ENCODE measurements around the gene DOP1B.
"Not testable (repeated sequence)": the region's sequence is repeated elsewhere in the genome, so short reads cannot be mapped to it uniquely, and the experiment has no call there.

The DOP1B gene

DNA sequence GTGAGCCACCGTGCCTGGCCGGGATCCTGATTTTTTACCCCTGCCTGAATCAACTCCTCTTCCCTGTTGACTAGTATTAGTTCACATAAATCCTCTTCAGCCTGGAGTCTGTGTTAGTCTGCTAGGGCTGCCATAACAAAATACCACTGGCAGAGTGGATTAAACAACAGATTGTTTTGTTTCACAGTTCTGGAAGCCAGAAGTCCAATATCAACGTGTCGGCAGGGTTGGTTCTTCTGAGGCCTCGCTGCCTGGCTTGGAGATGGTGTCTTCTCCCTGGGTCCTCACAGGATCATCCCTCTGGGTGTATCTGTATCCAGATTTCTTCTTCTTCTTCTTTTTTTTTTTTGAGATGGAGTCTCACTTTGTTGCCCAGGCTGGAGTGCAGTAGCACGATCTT, 18.2 kb downstream of the DOP1B start:
- DNase-seq: no peak

GRCh38 chr21:36175771-36176565, 19.3 kb downstream of the DOP1B start:
- DNase-seq: no peak

DNA sequence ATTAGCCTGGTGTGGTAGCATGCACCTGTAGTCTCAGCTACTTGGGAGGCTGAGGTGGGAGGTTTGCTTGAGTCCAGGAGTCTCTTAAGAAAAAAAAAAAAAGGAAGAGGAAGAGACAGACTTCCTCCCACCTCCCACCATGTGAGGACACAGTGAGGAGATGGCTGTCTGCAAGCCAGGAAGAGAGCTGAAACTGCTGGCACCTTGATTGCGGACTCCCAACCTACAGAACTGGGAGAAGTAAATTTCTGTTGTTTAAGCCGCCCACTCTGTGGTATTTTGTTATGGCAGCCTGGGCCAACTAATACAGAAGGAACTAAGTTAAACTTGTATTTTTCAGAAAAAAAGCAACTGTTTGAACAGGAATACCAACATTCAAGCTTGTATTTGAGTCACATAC, 21.7 kb downstream of the DOP1B start:
- DNase-seq: no peak

GRCh38 chr21:36179145-36179544, 22.5 kb downstream of the DOP1B start:
- no peak for DNase-seq

- DNase-seq: no peak
Measured at GRCh38 chr21:36180963-36181362, 24.3 kb downstream of the DOP1B start.

DNA sequence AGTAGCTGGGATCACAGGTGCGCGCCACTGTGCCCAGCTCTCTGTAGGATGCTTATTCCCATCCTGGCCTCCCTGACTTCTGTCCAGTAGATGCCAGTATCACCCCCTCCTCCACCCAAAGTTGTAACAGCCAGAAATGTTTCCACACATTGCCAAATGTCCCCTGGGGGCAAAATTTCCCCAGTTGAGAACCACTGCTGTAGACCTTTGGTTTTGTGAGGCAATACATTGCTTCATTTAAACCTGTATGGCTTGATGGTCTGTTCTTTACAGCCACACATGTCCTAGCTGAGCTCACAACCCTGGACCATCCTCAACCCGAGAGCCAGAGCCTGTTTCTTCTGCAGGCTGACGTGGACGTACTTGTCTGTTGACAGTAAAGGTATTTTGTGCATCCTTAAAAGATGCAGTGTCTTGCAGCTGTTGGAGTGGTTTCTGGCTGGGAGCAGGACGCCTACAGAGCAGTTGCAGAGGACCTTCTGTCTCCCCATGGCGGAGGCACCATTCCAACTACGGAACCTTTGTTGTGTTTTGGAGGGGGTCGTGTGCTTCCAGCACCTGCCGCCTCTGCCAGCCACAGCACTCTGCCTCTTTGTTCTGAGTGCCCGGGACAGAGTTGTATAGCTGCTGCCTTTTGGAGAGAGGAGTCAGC, 26.6 kb downstream of the DOP1B start:
- no peak for DNase-seq

DNA sequence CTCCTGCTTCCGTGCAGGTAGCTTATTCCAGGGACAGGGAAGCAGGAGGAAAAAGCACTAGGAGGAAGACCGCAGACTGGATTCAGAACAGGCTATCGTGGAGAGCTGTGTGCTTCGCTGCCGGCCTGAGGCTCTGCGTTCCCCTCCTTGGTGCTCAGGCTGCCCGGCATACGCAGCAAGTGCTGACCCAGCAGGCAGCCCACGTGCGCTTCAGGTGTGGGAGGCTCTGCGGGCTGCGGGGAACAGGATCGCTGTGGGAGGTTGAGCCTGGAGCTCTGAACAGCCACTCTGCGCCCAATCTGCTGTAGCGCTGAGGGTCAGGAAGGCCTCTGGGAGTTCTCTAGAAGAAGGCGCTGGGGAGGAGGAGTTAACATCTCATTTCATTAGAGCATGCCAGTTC, 27.9 kb downstream of the DOP1B start:
- no peak for DNase-seq

- DNase-seq: no peak
Measured at GRCh38 chr21:36185523-36185922, 28.9 kb downstream of the DOP1B start.

DNA sequence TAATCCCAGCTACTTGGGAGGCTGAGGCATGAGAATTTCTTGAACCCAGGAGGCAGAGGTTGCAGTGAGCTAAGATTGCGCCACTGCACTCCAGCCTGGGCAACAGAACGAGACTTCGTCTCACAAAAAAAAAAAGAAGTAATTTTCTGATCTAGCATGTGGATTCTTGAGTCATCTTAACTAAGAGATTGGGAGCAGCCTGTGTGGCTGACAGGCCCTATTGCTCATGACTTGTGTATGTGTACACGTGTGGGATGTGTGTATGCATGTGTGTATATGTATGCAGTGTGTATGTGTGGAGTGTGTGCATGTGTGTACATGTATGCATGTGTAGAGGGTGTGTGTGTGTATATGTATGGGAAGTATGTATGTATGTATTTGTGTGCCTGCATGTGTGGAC, 29.5 kb downstream of the DOP1B start:
- DNase-seq: no peak

DNA sequence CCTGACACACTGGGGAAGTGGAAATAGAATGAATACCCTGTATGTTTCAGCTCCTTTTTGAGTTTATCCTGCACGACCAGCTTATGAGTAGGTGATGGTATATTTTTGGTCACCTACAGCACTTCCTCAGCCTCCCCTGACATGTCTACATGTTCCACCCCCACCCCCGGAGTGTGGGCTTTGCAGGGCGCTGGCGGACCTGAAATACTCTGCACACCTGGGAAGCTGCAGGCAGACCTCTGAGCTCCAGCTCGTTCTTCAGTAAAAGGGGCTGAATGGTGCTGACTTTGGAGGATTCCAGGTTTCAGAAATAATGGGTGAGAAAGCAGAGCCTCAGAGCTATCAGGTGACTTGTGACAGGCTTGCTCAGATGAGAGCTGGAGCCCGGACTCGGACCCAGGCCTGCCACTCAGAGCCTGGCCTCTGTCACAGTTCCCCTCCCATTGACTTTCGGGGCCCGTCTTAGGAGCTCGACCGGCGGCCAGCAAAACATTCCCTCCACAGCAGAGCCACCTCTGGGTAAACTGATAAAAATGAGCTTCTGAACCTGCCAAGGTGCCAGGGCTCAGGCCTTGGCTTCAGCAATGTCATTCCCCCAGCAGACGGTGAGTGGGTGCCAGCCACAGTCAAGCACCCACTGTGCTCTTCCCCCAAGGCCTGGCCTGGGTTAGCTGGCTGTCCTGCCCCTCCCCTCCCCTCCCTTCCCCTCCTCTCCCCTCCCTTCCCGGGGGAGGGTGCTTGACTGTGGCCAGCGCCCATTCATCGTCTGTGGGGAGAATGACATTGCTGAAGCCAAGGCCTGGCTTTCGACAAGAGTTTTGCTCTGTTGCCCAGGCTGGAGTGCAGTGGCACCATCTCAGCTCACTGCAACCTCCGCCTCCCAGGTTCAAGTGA, 30.1 kb downstream of the DOP1B start:
- no peak for DNase-seq

- DNase-seq: no peak
Measured at GRCh38 chr21:36188081-36188681, 31.6 kb downstream of the DOP1B start.

GRCh38 chr21:36188937-36189336, 32.3 kb downstream of the DOP1B start:
- DNase-seq: no peak

GRCh38 chr21:36190736-36191135, 34.1 kb downstream of the DOP1B start:
- no peak for DNase-seq

GRCh38 chr21:36193200-36193599, 36.6 kb downstream of the DOP1B start:
- no peak for DNase-seq

DNA sequence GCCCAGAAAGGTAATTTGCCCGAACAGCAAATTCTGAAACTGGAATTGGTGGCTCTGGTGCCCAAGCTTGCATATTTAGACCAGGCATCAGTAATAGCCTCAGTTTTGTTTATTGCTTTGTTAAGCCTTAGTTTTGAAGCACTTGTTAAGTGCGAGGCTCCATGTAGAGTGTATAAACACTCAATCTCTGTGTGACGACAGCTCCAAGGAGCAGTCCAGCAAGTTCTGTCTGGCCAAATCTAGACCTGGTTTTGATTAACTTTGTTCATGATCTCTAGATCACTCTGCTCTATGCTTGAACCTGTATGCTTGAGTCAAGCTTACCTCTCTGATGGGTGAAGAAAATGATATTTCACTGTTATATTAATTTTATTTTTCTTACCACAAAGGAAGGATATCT, 37.4 kb downstream of the DOP1B start:
- DNase-seq: no peak

DNA sequence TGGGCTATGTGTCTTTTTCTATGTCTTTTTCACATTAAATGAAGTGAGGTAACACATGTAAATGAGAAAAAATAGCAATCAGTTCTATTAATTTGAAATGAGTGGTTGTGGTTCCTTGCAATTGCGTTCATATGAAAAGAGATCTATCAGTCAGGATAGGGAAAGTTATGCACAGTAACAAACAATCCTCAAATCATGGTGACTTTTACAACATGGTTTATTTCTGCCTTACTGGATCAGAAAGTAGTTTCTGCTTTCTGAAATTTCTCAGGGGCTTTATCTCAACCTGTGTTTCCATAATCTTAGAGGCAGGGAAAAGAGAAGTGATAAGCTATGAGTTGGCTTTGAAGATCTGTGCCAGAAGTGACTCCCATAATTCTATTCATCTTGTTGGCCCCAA, 39.0 kb downstream of the DOP1B start:
- DNase-seq: no peak

- no peak for DNase-seq
Measured at GRCh38 chr21:36199021-36199420, 42.4 kb downstream of the DOP1B start.

GRCh38 chr21:36199575-36199974, 43.0 kb downstream of the DOP1B start:
- not testable (repeated sequence) for DNase-seq

DNA sequence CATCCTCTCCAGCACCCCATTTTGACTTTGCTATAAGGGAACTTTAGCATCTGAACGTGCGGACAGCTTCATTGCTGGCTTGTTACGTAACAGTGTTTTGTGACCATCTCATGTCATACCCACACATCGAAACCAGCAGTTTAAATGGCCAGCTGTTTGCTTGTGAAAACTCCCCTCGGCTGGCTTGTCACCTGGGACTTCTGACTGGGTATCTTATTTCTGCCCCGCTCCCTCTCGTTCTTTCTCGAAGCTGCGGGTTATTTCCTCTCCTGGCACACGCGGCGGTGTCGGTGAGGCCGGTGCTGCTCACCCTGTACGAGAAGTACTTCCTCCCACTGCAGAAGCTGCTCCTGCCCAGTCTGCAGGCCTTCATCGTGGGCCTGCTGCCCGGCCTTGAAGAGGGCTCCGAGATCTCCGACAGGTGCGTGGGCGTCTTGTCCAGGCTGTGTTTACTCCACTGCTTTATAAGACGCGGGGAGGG, 43.5 kb downstream of the DOP1B start:
- no peak for DNase-seq

GRCh38 chr21:36202726-36203602, 46.3 kb downstream of the DOP1B start:
- DNase-seq: no peak

DNA sequence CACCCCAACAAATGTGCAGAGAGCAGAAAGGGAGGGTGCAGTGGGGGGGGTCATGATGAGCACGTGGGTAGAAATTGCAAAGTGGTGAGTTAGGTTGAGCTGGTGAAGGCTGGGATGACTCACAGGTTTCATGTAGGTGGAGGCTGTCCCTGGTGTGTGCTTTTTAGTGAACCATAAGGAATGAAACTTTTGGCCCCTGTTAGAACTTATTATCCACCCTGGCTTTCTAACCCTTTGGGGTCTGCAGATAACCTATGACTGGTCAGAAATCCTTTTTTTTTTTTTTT, 46.9 kb downstream of the DOP1B start:
- DNase-seq: no peak

GRCh38 chr21:36204980-36205379, 48.4 kb downstream of the DOP1B start:
- DNase-seq: no peak
